K562 (cell line): ENCODE results near the gene DNAJC8. TPM values are rescaled to one million over a fixed set of nuclear protein-coding genes. Genes with fewer than 3 reads are reported as not detected.

Experiments
- BCOR ChIP-seq: fragments of 450-650 bp; IDR thresholded peaks from 2 replicates; pipeline ENCODE4 v1.6.1; 2016
- CHD1 ChIP-seq: fragments of 200-600 bp; sonication (generic); IDR thresholded peaks from one replicate; pipeline ENCODE4 v1.6.1; 2012; ENCODE audit warnings: mild to moderate bottlenecking, moderate library complexity, low read length, inconsistent platforms
- CSDE1 ChIP-seq, 2 experiments: fragments of 450-650 bp; IDR thresholded peaks; 2 replicates each; pipeline ENCODE4 v1.6.1; 2016; ENCODE audit warnings: mild to moderate bottlenecking in 1 of 2
- ETV5 ChIP-seq: sonication (generic); formaldehyde crosslinking; IDR thresholded peaks from 2 replicates; pipeline ENCODE4 v1.4.0; 2020; ENCODE audit warnings: low read depth, mild to moderate bottlenecking, missing genetic modification reagents
- FOSL1 ChIP-seq: fragments of 200-800 bp; sonication (Bioruptor generic); conservative IDR thresholded peaks from 2 replicates; pipeline ENCODE4 v1.6.1; 2016; ENCODE audit warnings: missing genetic modification characterization, missing compliant biosample characterization
- FOXJ3 ChIP-seq: sonication (generic); formaldehyde crosslinking; IDR thresholded peaks from 2 replicates; pipeline ENCODE4 v1.4.0; 2020; ENCODE audit warnings: mild to moderate bottlenecking, missing genetic modification reagents
- HNRNPLL ChIP-seq: fragments of 200-400 bp; formaldehyde crosslinking; IDR thresholded peaks from 2 replicates; pipeline ENCODE4 v1.6.1; 2017; ENCODE audit warnings: low read length, low read depth, mild to moderate bottlenecking; ENCODE audit not compliant: poor library complexity, severe bottlenecking
- HNRNPUL1 ChIP-seq: fragments of 200-400 bp; formaldehyde crosslinking; IDR thresholded peaks from 2 replicates; pipeline ENCODE4 v1.6.1; 2017; ENCODE audit warnings: low read length
- MGA ChIP-seq: fragments of 450-650 bp; IDR thresholded peaks from 2 replicates; pipeline ENCODE4 v1.6.1; 2016; ENCODE audit warnings: mild to moderate bottlenecking, moderate library complexity
- SOX6 ChIP-seq: fragments of 450-650 bp; IDR thresholded peaks from 2 replicates; pipeline ENCODE4 v1.6.1; 2014; ENCODE audit warnings: mild to moderate bottlenecking
- ZFP30 ChIP-seq: fragments of 250-450 bp; sonication (Bioruptor Pico); IDR thresholded peaks from 2 replicates; pipeline ENCODE4 v1.8.0; 2022; ENCODE audit warnings: moderate library complexity, mild to moderate bottlenecking, inconsistent platforms, borderline replicate concordance
- polyA plus RNA-seq, 8 experiments: library from polyadenylated mRNA; depleted of rRNA in 4 of 8; stranded (reverse) in 5 of 8; unstranded in 3 of 8; fragments of >200 nt; fragmentation: Nextera tagmentation in 2 of 8; fragmentation: Illumina TruSeq in 1 of 8; extraction: Ambion mirVana in 2 of 8; extraction: Trizol in 1 of 8; gene quantifications; 2 replicates each; pipeline versions ENCODE4 v1.2.1 to v1.2.3, GENCODE V29; 2011 to 2014; ENCODE audit warnings: inconsistent platforms in 1 of 8, missing spikeins in 1 of 8
- total RNA-seq, 7 experiments: library from RNA; depleted of rRNA in 6 of 7; stranded (reverse); fragments of >200 nt in 6 of 7; fragmentation: Illumina TruSeq in 2 of 7; extraction: Trizol in 2 of 7; gene quantifications; 2 replicates each; pipeline versions ENCODE4 v1.2.1 to v1.2.3, GENCODE V29; 2011 to 2021; ENCODE audit warnings: low replicate concordance in 1 of 7
- TF ChIP-seq, protein P1 (sequence below): fragments of 250-450 bp; sonication (Bioruptor Pico); IDR thresholded peaks from 2 replicates; pipeline ENCODE4 v1.8.0; 2022; ENCODE audit warnings: moderate library complexity, mild to moderate bottlenecking, inconsistent platforms
- TF ChIP-seq, protein P2 (sequence below), 2 experiments: IDR thresholded peaks; 2 replicates each; pipeline ENCODE4 v1.6.1; 2011; ENCODE audit warnings: borderline replicate concordance in 1 of 2, control low read depth in 1 of 2, low read depth in 1 of 2, low read length in 1 of 2, mild to moderate bottlenecking in 1 of 2, mixed read lengths in 1 of 2, moderate library complexity in 1 of 2; ENCODE audit not compliant: insufficient read depth in 1 of 2, insufficient read length in 1 of 2, poor library complexity in 1 of 2, severe bottlenecking in 1 of 2; ENCODE audit errors: extremely low read depth in 1 of 2

The DNAJC8 gene
- total and polyA plus RNA-seq, 9 of the 15 experiments (the other 6 are each of a cell fraction or from before 2014, with no cell fraction given), result 143 to 508 (median 209) TPM

DNA sequence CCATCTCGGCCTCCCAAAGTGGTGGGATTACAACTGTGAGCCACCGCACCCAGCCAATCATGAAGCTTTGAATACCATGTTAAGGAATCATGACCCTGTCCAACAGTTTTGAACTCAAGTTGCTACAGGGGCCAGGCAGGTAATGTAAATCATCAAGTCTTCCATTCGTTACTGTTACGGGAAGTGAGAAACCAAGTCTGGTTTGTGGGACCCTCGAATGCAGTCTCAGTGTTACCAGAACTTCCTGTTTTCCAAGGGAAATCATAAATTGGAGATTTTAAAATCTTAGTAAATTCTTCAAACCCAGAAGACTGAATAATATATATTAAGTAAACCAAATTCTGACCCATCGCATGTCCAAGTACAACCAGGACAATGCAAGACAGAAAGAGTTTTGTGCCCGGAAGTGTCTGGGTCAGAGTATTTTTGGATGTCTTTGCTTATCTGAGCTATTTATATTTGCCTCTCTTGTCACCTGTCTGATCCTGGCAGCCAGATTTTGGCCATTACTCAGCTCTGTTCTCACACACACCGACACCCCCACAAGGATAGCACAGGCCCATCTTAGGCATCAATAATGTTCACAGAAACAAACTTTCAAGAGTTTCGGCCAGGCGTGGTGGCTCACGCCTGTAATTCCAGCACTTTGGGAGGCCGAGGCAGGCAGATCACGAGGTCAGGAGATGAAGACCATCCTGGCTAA is 11.9 kb upstream of the DNAJC8 start (continued):
- TF ChIP-seq MGA (0 out of 2 replicates have a peak, but pooled peaks have one; percentile 45), CSDE1 (IDR thresholded peaks at IDR 0.05) (no peak), FOXJ3 (CRISPR knock-in tag) (no peak), ETV5 (no peak), CHD1 (no peak), BCOR (no peak), ZFP30 (CRISPR knock-in tag) (no peak), HNRNPUL1 (no peak), SOX6 (0 out of 2 replicates have a peak, but pooled peaks have one; percentile 14), HNRNPLL (no peak), FOSL1 (tag) (no peak)
- TF ChIP-seq, protein P1, sequence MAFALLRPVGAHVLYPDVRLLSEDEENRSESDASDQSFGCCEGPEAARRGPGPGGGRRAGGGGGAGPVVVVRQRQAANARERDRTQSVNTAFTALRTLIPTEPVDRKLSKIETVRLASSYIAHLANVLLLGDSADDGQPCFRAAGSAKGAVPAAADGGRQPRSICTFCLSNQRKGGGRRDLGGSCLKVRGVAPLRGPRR (CRISPR knock-in tag), result no peak
- TF ChIP-seq, protein P2, sequence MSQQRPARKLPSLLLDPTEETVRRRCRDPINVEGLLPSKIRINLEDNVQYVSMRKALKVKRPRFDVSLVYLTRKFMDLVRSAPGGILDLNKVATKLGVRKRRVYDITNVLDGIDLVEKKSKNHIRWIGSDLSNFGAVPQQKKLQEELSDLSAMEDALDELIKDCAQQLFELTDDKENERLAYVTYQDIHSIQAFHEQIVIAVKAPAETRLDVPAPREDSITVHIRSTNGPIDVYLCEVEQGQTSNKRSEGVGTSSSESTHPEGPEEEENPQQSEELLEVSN (IDR thresholded peaks at IDR 0.05; ENCODE audit: borderline replicate concordance in 1 of 2, extremely low read depth in 1 of 2, insufficient read depth in 1 of 2, insufficient read length in 1 of 2, low read depth in 1 of 2, low read length in 1 of 2, poor library complexity in 1 of 2, severe bottlenecking in 1 of 2), result no peak
